Thymus (tissue), 11 donors: ENCODE measurements around the gene GJA3. TPM values are rescaled to one million over a fixed set of nuclear protein-coding genes. Genes with fewer than 3 reads are reported as not detected.
A peak's percentile ranks its signal among the peaks of the same experiment; 100 is the strongest.
"Not testable (repeated sequence)": the region's sequence is repeated elsewhere in the genome, so short reads cannot be mapped to it uniquely, and the experiment has no call there.

ENCODE experiments used
- DNase-seq, 9 donors: peaks; one replicate each; pipeline ENCODE4 v3.0.0-alpha.2; 2013; ENCODE audit warnings: low spot score in 9 of 9, low read depth in 6 of 9, missing footprints in 1 of 9
- H3K27ac ChIP-seq, 2 donors: one replicate each; pipeline ENCODE4 v1.5.1; 2013; ENCODE audit warnings: control low read depth in 1 of 2, low read depth in 1 of 2, low read length in 1 of 2, mild to moderate bottlenecking in 1 of 2, moderate library complexity in 1 of 2
- H3K27me3 ChIP-seq, 2 donors: one replicate each; pipeline ENCODE4 v1.5.1; 2013; ENCODE audit warnings: low read length in 1 of 2; ENCODE audit not compliant: control insufficient read depth in 2 of 2, insufficient read depth in 1 of 2
- H3K36me3 ChIP-seq, 2 donors: one replicate each; pipeline ENCODE4 v1.5.1; 2013; ENCODE audit warnings: low read length in 1 of 2, mild to moderate bottlenecking in 1 of 2, moderate library complexity in 1 of 2; ENCODE audit not compliant: control insufficient read depth in 2 of 2, insufficient read depth in 2 of 2
- H3K4me1 ChIP-seq, 2 donors: one replicate each; pipeline ENCODE4 v1.5.1; 2013; ENCODE audit warnings: low read length in 2 of 2; ENCODE audit not compliant: control insufficient read depth in 2 of 2, insufficient read depth in 2 of 2
- H3K4me3 ChIP-seq, 2 donors: one replicate each; pipeline ENCODE4 v1.5.1; 2013; ENCODE audit warnings: low read length in 2 of 2, control low read depth in 1 of 2, mild to moderate bottlenecking in 1 of 2
- H3K9me3 ChIP-seq, 2 donors: one replicate each; pipeline ENCODE4 v1.5.1; 2013; ENCODE audit warnings: low read length in 1 of 2, mild to moderate bottlenecking in 1 of 2; ENCODE audit not compliant: control insufficient read depth in 2 of 2, insufficient read depth in 1 of 2
- WGBS: extraction: QIAGEN DNeasy Blood & Tissue Kit; methylation state at CpG from one replicate; pipeline ENCODE4 v1.1.7; 2013; 5-methylcytosine and 5-hydroxymethylcytosine counted together
- polyA plus RNA-seq: library from polyadenylated mRNA; stranded (reverse); fragments of 200-250 nt; gene quantifications from one replicate; pipeline ENCODE4 v1.2.3, GENCODE V29; 2013
- total RNA-seq: library from RNA; stranded (reverse); fragments of 120-200 nt; gene quantifications from one replicate; pipeline ENCODE4 v1.2.4, GENCODE V29; 2013
- donor health status: healthy.

GJA3 gene
- total and polyA plus RNA-seq, 2 donors: under 0.01 to 0.14 TPM

DNA sequence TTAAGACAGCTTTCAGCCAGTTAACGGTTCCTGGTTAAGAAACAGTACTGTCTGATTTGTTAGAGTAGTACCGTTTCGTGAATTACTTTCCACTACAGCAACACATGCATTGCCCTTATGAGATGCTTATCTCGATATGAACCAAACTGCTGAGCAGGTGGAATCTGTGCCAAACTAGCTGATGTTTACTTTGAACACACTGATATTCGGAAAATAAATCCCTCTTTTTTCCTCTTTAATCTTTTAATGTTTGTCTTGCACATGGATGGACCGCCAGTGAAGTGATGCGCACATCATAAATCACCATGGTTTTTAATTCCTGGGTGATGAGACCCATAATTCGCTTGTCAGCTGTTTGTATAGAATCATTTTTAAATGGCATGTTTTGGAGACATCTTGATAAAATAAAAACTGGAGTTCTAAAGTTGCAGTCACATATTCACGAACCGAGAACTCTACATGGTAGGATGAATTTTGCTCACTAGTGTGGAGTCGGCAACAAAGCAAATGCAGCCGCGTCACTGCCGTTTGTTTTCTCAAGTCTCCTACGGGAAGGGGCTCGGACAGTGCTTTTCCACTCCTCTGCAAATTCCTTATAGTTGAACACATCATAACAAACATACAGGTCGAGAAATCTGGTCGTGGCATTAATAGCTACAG lies 1.1 kb downstream of the GJA3 start:
- H3K4me3 ChIP-seq: no peak overlapping the region

DNA sequence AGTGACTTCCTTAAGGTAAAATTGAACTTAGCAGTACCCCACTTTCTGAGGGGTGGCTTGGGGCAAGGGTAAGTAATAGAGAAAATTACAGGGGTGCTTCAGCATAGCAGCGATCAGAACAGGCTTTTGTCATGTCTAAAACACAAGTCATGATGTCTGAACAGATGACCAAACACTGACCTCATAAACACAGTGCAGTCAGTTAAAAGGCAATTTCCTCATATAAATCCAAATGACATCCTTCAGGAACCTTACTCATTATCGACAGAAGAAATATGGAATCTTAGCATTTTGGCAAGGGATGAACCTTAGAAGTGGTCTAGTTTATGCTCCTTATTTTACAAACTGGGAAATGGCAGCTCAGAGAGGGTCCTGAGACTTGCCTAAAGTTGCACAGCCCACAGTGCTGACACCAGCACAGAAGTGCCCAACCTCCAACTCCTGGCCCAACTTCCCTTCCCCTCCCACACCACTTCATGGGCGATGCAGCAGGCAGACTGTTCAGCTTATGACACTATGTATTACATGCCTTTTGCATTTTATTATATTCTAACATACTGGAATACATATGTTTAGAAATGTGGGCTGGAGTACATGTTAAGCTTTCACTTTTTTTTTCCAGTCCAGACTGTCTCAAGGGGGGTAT lies 3.6 kb downstream of the GJA3 start:
- Histone ChIP-seq H3K9me3 (no peaks in the 10 kb centered on the region), H3K4me3 (no peak overlapping the region), H3K27me3 (peaks cover 42 to 69% of the 10 kb centered on the region in 2 donors), H3K36me3 (no peaks in the 10 kb centered on the region), H3K27ac (no peak overlapping the region), H3K4me1 (peaks cover 2 to 11% of the 10 kb centered on the region in 2 donors)
- 43% methylated on average over 3 of the region's 3 CpGs for WGBS
- DNase-seq: no peak

More for the DNA sequence above, 1.1 kb downstream of the GJA3 start:
- H3K9me3 ChIP-seq: no peaks in the 10 kb centered on the region
- H3K27ac ChIP-seq: no peak overlapping the region
- peak in 1 of 9 donors; percentile 25 for DNase-seq
- H3K27me3 ChIP-seq: peaks cover 49 to 87% of the 10 kb centered on the region in 2 donors
- H3K4me1 ChIP-seq: peaks cover 2 to 11% of the 10 kb centered on the region in 2 donors
- H3K36me3 ChIP-seq: no peaks in the 10 kb centered on the region
- 31% methylated on average over 18 of the region's 18 CpGs for WGBS

DNA sequence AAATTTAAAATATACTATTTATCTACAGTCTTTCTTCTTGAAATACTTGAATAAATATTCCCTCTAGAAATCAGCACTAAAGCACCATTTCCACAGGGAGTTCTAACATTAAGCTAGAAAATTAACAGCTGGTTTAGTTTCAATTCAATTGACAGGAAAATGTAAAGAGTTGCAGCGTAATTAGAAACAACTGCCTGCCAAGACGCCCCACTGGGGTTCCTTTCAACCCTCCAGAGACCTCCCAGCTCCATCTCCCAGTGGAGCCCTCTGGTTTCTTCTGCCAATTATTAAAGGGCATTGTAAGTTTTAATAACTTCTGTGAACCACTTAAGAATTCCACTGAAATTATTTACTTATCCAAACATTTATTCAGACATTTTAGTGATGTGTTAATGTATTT lies 4.2 kb downstream of the GJA3 start:
- no peaks in the 10 kb centered on the region for H3K36me3 ChIP-seq
- no peak overlapping the region for H3K27ac ChIP-seq
- no peak overlapping the region for H3K4me3 ChIP-seq
- no peak for DNase-seq
- 65% methylated on average over 2 of the region's 2 CpGs for WGBS
- H3K4me1 ChIP-seq: peaks cover 2 to 8% of the 10 kb centered on the region in 2 donors
- H3K9me3 ChIP-seq: no peaks in the 10 kb centered on the region
- H3K27me3 ChIP-seq: peaks cover 36 to 67% of the 10 kb centered on the region in 2 donors

DNA sequence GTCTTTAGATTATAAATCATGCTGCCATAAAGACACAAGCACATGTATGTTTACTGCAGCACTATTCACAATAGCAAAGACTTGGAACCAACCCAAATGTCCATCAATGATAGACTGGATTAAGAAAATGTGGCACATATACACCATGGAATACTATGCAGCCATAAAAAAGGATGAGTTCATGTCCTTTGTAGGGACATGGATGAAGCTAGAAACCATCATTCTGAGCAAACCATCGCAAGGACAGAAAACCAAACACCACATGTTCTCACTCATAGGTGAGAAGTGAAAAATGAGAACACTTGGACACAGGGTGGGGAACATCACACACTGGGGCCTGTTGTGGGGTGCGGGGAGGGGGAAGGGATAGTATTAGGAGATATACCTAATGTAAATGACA lies 7.6 kb downstream of the GJA3 start:
- 94% methylated on average over 2 of the region's 2 CpGs for WGBS
- H3K27me3 ChIP-seq: peaks cover 8 to 58% of the 10 kb centered on the region in 2 donors

GRCh38 chr13:20151612-20152011 lies 9.2 kb downstream of the GJA3 start:
- Histone ChIP-seq H3K36me3 (no peaks in the 10 kb centered on the region), H3K4me1 (no peaks in the 10 kb centered on the region), H3K27ac (no peak overlapping the region), H3K27me3 (peaks cover 4 to 54% of the 10 kb centered on the region in 2 donors), H3K9me3 (no peaks in the 10 kb centered on the region), H3K4me3 (no peak overlapping the region)
- no peak for DNase-seq
- WGBS: 94% methylated on average over 11 of the region's 11 CpGs

More for the DNA sequence above, 7.6 kb downstream of the GJA3 start:
- H3K36me3 ChIP-seq, DNase-seq, H3K27ac ChIP-seq, H3K4me1 ChIP-seq, H3K4me3 ChIP-seq, H3K9me3 ChIP-seq: not testable (repeated sequence)

DNA sequence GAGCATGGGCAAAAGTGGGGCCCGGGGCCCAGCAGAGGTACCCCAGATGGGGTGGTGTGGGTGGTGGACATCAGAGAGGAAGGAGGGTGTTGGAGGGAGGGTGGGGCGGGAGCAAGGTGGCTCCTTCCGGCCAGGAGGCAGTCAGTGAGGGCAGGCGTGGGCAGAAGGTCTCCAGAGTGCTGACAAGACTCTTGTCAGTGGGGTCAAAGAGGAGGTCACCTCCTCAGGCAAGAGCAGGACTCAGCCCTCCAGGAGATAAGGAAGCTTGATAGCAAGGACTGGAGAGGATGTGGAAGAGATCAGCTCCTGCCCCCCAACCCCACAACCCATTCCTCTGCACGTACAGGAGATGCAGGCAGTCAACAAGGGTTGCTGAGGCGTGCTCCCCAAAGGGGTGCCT lies 9.8 kb downstream of the GJA3 start:
- peaks cover 0 to 54% of the 10 kb centered on the region in 2 donors for H3K27me3 ChIP-seq
- H3K9me3 ChIP-seq: no peaks in the 10 kb centered on the region
- H3K27ac ChIP-seq: no peak overlapping the region
- H3K36me3 ChIP-seq: no peaks in the 10 kb centered on the region
- no peaks in the 10 kb centered on the region for H3K4me1 ChIP-seq
- WGBS: 81% methylated on average over 6 of the region's 6 CpGs
- no peak for DNase-seq
- H3K4me3 ChIP-seq: no peak overlapping the region

GRCh38 chr13:20150561-20150960 lies 10.3 kb downstream of the GJA3 start:
- Histone ChIP-seq H3K27ac (no peak overlapping the region), H3K9me3 (no peaks in the 10 kb centered on the region), H3K4me3 (no peak overlapping the region), H3K27me3 (peaks cover under 1 to 55% of the 10 kb centered on the region in 2 donors), H3K36me3 (no peaks in the 10 kb centered on the region), H3K4me1 (no peaks in the 10 kb centered on the region)
- WGBS: 93% methylated on average over 9 of the region's 9 CpGs
- no peak for DNase-seq

- H3K4me1 ChIP-seq: no peaks in the 10 kb centered on the region
- no peaks in the 10 kb centered on the region for H3K9me3 ChIP-seq
- H3K4me3 ChIP-seq: no peak overlapping the region
- H3K36me3 ChIP-seq: no peaks in the 10 kb centered on the region
- peaks cover 6 to 57% of the 10 kb centered on the region in 2 donors for H3K27me3 ChIP-seq
- H3K27ac ChIP-seq: no peak overlapping the region
- DNase-seq: no peak
- WGBS: 85% methylated on average over 9 of the region's 9 CpGs
These were observed 11.1 kb downstream of the GJA3 start for GRCh38 chr13:20149762-20150161.

- DNase-seq: no peak
- Histone ChIP-seq H3K9me3 (no peaks in the 10 kb centered on the region), H3K27me3 (peaks cover 6 to 60% of the 10 kb centered on the region in 2 donors), H3K27ac (no peak overlapping the region), H3K4me3 (no peak overlapping the region), H3K4me1 (no peaks in the 10 kb centered on the region), H3K36me3 (no peaks in the 10 kb centered on the region)
- WGBS: 94% methylated on average over 16 of the region's 16 CpGs
These were observed 12.2 kb downstream of the GJA3 start for GRCh38 chr13:20148501-20149183.
